Cardiac muscle cell (in vitro differentiated cells and primary cell): ENCODE measurements around the gene GLB1L2. TPM values are rescaled to one million over a fixed set of nuclear protein-coding genes. Genes with fewer than 3 reads are reported as not detected.

ENCODE experiments used
- DNase-seq, 2 donors: peaks; one replicate each; pipeline versions ENCODE4 v3.0.0 to v3.0.0-alpha.2; 2010 to 2017; ENCODE audit warnings: low read depth in 1 of 2, low spot score in 1 of 2
- H3K27ac ChIP-seq: fragments of 200-600 bp; sonication (generic); 2 replicates; pipeline ENCODE4 v1.5.1; 2016
- H3K27me3 ChIP-seq: fragments of 200-600 bp; sonication (generic); 2 replicates; pipeline ENCODE4 v1.6.0; 2016; ENCODE audit warnings: control low read depth
- H3K36me3 ChIP-seq: fragments of 200-600 bp; sonication (generic); 2 replicates; pipeline ENCODE4 v1.5.1; 2016; ENCODE audit warnings: control low read depth
- H3K4me1 ChIP-seq: fragments of 200-600 bp; sonication (generic); 2 replicates; pipeline ENCODE4 v1.8.1; 2017; ENCODE audit warnings: low read depth, mild to moderate bottlenecking, mixed run types
- H3K4me3 ChIP-seq: fragments of 200-600 bp; sonication (generic); 2 replicates; pipeline ENCODE4 v1.5.1; 2016; ENCODE audit warnings: mild to moderate bottlenecking
- H3K9me3 ChIP-seq: fragments of 200-600 bp; sonication (generic); 2 replicates; pipeline ENCODE4 v1.5.1; 2017; ENCODE audit warnings: low read depth, mild to moderate bottlenecking, control low read depth
- CTCF ChIP-seq: IDR thresholded peaks from 2 replicates; pipeline ENCODE4 v1.5.1; 2012; ENCODE audit warnings: low read depth, mild to moderate bottlenecking, low read length
- polyA plus RNA-seq: library from polyadenylated mRNA; unstranded; fragments of >200 nt; fragmentation: Nextera tagmentation; extraction: Ambion mirVana; gene quantifications from 2 replicates; pipeline ENCODE4 v1.2.1, GENCODE V29; 2016
- total RNA-seq: library from RNA; depleted of rRNA; stranded (reverse); fragments of >200 nt; gene quantifications from 2 replicates; pipeline ENCODE4 v1.2.3, GENCODE V29; 2016

Gene GLB1L2
- total and polyA plus RNA-seq, 2 experiments from 2014 or later: 2.6 to 3.8 TPM

GRCh38 chr11:134293119-134294113, 38.4 kb upstream of the GLB1L2 start:
- Histone ChIP-seq H3K4me3 (no peak overlapping the region), H3K27ac (no peak overlapping the region), H3K9me3 (no peaks in the 10 kb centered on the region), H3K27me3 (no peaks in the 10 kb centered on the region), H3K4me1 (no peaks in the 10 kb centered on the region), H3K36me3 (no peaks in the 10 kb centered on the region)
- no peak for DNase-seq
- no peak for TF ChIP-seq CTCF

- H3K27ac ChIP-seq: no peak overlapping the region
- no peak overlapping the region for H3K4me3 ChIP-seq
- no peak for TF ChIP-seq CTCF
- no peaks in the 10 kb centered on the region for H3K36me3 ChIP-seq
- H3K9me3 ChIP-seq: no peaks in the 10 kb centered on the region
- H3K27me3 ChIP-seq: no peaks in the 10 kb centered on the region
- H3K4me1 ChIP-seq: no peaks in the 10 kb centered on the region
- DNase-seq: no peak
These were observed 37.1 kb upstream of the GLB1L2 start for GRCh38 chr11:134294664-134295063.

- H3K27me3 ChIP-seq: no peaks in the 10 kb centered on the region
- no peak for TF ChIP-seq CTCF
- no peak overlapping the region for H3K27ac ChIP-seq
- no peaks in the 10 kb centered on the region for H3K36me3 ChIP-seq
- no peak overlapping the region for H3K4me3 ChIP-seq
- no peaks in the 10 kb centered on the region for H3K9me3 ChIP-seq
- no peaks in the 10 kb centered on the region for H3K4me1 ChIP-seq
- DNase-seq: no peak
These were observed 19.6 kb upstream of the GLB1L2 start for GRCh38 chr11:134312223-134312622.

- H3K4me1 ChIP-seq: no peaks in the 10 kb centered on the region
- H3K27ac ChIP-seq: no peak overlapping the region
- no peak overlapping the region for H3K4me3 ChIP-seq
- no peak for DNase-seq
- no peak for TF ChIP-seq CTCF
- H3K36me3 ChIP-seq: no peaks in the 10 kb centered on the region
- no peaks in the 10 kb centered on the region for H3K9me3 ChIP-seq
- H3K27me3 ChIP-seq: no peaks in the 10 kb centered on the region
These were observed 19.0 kb upstream of the GLB1L2 start for GRCh38 chr11:134312807-134313206.

GRCh38 chr11:134313379-134313778, 18.4 kb upstream of the GLB1L2 start:
- Histone ChIP-seq H3K4me3 (no peak overlapping the region), H3K9me3 (no peaks in the 10 kb centered on the region), H3K4me1 (no peaks in the 10 kb centered on the region), H3K27me3 (no peaks in the 10 kb centered on the region), H3K36me3 (no peaks in the 10 kb centered on the region), H3K27ac (no peak overlapping the region)
- TF ChIP-seq CTCF: no peak
- DNase-seq: no peak
